ENCODE data around the gene SLC1A2.

DNA sequence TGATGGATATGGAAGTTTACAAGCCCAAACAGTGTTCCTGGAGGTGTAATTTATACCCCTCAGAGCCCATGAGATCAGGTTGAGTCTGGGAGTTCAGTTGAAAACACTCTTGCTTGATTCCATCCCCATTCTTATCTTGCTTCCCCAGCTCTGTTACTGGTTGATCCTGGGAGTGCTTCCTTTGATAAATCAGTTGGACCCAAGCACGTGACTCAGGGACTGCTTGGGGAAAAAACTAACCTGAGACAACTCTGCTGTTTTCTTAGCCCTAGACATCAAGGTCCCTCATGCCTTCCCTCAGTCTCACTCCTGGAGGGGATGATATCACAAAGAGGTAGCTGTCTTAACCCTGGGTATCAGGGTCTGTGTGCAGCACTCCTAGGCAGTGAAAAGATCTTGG, 35.0 kb upstream of the SLC1A2 start:
- TF ChIP-seq, protein P1, sequence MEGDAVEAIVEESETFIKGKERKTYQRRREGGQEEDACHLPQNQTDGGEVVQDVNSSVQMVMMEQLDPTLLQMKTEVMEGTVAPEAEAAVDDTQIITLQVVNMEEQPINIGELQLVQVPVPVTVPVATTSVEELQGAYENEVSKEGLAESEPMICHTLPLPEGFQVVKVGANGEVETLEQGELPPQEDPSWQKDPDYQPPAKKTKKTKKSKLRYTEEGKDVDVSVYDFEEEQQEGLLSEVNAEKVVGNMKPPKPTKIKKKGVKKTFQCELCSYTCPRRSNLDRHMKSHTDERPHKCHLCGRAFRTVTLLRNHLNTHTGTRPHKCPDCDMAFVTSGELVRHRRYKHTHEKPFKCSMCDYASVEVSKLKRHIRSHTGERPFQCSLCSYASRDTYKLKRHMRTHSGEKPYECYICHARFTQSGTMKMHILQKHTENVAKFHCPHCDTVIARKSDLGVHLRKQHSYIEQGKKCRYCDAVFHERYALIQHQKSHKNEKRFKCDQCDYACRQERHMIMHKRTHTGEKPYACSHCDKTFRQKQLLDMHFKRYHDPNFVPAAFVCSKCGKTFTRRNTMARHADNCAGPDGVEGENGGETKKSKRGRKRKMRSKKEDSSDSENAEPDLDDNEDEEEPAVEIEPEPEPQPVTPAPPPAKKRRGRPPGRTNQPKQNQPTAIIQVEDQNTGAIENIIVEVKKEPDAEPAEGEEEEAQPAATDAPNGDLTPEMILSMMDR (IDR thresholded peaks at IDR 0.05) = no peak
- no peak for TF ChIP-seq POLR2A (IDR thresholded peaks at IDR 0.05)
